GM18867 (cell line): Measurements from ENCODE around the gene U2AF1L4.
"Not testable (repeated sequence)": the region's sequence is repeated elsewhere in the genome, so short reads cannot be mapped to it uniquely, and the experiment has no call there.

ENCODE experiments used
- ATAC-seq: cut with Tn5 transposase; IDR thresholded peaks from one replicate; pipeline ENCODE4 v1.9.1; 2021; ENCODE audit warnings: mild to moderate bottlenecking, moderate library complexity; ENCODE audit not compliant: unreplicated experiment

Gene U2AF1L4

DNA sequence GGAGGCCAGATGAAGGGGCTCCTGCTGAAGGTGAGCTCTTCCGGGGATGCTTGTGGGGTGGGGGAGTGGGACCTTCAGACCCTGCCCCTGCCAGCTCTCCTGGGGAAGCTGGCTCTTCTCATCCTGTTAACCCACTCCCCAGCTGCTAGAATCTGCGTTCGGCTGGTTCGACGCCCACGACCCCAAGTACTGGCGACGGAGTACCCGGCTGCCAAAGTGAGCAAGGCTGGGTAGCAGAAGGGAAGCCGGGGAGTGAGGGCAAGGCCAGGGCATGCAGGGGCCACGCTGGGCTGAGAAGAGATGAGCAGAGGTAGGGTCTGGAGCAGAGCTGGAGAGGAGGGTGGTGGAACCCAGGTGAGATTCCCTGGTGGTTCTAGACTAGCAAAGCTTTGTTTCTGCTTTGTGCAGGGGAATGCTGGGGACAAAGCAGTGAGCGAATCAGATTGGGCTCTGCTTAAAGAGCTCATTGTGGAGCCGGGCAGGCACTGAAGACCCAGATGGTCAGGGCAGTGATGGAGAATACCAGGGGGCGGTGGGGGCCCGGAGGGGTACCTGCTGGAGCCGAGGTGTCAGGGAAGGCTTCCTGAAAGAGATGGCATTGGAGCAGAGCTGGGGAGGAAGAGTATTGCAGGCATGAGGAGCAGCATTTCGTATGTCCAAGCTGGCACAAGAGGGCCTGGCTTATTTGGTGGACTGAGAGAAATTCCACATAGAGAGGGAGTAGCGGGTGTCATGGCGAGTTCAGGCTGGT is 17.1 kb downstream of the U2AF1L4 start:
- ATAC-seq: no peak

DNA sequence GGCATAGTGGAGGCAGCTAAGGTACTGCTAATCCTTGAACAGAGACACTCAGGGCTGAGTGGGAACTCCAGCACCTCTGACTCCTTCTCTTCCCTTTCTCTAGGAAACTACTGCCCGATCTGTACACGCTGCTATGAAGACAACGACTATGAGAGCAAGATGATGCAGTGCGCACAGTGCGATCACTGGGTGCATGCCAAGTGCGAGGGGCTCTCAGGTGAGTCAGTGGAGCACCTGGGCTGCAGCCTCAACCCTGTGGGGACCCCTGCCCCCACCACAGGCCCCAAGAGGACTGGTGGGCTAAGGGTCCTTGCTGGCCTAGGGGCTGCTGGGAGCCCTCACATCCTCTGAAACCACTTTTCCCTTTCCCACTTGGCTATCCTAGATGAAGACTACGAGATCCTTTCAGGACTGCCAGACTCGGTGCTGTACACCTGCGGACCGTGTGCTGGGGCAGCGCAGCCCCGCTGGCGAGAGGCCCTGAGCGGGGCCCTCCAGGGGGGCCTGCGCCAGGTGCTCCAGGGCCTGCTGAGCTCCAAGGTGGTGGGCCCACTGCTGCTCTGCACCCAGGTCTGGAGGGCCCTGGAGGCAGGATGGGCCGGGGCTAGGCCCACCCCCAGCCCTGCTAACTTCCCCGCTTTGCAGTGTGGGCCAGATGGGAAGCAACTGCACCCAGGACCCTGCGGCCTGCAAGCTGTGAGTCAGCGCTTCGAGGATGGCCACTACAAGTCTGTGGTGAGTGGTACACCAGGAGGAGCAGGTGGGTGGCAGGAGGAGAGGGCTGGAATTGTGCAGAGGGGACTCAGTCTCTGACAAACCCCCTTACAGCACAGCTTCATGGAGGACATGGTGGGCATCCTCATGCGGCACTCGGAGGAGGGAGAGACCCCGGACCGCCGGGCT is 17.9 kb downstream of the U2AF1L4 start:
- no peak for ATAC-seq

DNA sequence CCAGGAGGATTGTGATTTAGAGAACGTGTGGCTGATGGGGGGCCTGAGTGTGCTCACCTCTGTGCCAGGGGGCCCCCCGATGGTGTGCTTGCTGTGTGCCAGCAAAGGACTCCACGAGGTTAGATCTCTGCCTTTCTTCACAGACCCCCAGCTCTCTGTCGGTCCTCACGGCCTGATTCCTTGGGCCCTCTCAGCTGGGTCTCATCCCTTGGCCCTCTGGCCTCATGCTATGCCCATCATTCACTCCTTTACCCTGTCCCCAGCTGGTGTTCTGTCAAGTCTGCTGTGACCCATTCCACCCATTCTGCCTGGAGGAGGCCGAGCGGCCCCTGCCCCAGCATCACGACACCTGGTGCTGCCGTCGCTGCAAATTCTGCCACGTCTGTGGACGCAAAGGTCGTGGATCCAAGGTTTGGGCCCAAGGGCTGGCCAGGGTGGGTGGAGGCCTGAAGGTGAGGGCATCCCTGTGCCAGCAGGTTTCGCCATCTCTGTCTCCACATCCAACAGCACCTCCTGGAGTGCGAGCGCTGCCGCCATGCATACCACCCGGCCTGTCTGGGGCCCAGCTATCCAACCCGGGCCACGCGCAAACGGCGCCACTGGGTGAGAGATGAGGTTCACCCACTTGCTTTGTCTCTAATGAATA is 19.9 kb downstream of the U2AF1L4 start:
- ATAC-seq: no peak

DNA sequence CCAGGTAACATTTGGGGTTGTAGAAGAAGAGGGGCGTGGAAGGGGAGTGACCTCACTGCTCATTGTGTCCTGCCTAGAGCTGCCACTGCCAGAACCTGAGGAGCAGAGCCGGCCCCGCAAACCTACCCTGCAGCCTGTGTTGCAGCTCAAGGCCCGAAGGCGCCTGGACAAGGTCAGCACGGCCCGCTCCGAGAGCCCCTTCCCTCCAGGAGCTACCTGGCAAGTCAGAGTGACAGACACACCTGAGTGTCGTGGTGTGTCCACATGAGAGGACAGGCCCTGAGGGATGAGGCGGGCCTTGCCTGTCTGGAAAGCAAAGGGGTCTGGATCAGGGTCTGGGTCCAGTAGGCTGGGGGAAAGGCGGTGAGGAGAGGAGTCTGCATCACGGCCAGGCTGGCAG is 20.7 kb downstream of the U2AF1L4 start:
- ATAC-seq: no peak

DNA sequence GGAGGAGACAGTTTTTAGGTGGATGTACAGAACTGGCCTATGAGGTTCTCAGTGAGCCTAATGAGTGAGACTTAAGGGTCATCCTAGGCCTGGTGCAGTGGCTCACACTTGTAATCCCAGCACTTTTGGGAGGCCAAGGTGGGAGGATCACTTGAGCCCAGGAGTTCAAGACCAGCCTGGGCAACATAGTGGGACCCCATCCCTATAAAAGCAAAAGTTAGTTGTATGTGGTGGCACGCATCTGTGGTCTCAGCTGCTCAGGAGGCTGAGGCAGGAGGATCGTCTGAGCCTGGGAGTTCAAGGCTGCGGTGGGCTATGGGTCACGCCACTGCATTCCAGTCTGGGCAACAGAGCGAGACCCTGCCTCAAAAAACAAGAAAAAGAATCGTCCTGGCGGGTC is 21.1 kb downstream of the U2AF1L4 start:
- ATAC-seq: not testable (repeated sequence)

DNA sequence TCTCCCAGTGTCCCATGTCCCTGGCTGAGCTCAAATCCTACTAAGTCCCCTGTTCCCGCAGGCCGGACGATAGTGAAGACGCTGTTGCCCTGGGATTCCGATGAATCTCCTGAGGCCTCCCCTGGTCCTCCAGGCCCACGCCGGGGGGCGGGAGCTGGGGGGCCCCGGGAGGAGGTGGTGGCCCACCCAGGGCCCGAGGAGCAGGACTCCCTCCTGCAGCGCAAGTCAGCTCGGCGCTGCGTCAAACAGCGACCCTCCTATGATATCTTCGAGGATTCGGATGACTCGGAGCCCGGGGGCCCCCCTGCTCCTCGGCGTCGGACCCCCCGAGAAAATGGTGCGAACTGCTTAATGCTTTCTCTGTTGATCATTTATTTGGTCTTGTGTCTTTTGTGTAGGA is 21.5 kb downstream of the U2AF1L4 start:
- ATAC-seq: no peak

DNA sequence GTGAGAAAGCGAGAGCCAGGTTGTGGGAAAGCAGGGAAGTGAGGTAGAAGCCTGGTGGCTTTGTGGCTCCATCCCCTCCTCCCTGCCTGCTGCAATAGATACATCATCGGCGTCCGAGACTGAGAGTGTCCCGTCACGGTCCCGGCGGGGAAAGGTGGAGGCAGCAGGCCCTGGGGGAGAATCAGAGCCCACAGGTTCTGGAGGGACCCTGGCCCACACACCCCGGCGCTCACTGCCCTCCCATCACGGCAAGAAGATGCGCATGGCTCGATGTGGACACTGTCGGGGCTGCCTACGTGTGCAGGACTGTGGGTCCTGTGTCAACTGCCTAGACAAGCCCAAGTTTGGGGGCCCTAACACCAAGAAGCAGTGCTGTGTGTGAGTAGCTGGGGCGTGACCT is 22.3 kb downstream of the U2AF1L4 start:
- ATAC-seq: no peak

DNA sequence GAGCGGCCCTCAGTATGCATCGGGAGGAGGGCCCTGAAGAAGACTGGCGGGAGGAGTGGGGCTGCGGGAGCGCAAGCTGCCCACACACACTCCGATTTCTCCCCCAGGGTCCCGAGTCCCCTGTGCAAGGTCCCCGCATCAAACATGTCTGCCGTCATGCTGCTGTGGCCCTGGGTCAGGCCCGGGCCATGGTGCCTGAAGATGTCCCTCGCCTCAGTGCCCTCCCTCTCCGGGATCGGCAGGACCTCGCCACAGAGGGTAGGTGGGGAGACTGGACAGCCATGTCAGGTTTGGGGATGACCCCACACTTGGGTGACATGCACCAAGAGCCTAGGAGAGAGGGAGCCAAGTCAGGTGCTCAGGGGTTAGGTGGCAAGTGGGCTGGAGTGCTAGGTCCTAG is 22.8 kb downstream of the U2AF1L4 start:
- no peak for ATAC-seq

DNA sequence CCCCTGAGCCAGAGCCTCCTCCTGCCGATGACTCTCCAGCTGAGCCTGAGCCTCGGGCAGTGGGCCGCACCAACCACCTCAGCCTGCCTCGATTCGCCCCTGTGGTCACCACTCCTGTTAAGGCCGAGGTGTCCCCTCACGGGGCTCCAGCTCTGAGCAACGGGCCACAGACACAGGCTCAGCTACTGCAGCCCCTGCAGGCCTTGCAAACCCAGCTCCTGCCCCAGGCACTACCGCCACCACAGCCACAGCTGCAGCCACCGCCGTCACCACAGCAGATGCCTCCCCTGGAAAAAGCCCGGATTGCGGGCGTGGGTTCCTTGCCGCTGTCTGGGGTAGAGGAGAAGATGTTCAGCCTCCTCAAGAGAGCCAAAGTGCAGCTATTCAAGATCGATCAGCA is 23.8 kb downstream of the U2AF1L4 start:
- no peak for ATAC-seq

DNA sequence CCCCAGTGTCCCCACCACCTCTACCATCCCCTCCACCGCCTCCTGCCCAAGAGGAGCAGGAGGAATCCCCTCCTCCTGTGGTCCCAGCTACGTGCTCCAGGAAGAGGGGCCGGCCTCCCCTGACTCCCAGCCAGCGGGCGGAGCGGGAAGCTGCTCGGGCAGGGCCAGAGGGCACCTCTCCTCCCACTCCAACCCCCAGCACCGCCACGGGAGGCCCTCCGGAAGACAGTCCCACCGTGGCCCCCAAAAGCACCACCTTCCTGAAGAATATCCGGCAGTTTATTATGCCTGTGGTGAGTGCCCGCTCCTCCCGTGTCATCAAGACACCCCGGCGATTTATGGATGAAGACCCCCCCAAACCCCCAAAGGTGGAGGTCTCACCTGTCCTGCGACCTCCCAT is 24.6 kb downstream of the U2AF1L4 start:
- ATAC-seq: no peak

DNA sequence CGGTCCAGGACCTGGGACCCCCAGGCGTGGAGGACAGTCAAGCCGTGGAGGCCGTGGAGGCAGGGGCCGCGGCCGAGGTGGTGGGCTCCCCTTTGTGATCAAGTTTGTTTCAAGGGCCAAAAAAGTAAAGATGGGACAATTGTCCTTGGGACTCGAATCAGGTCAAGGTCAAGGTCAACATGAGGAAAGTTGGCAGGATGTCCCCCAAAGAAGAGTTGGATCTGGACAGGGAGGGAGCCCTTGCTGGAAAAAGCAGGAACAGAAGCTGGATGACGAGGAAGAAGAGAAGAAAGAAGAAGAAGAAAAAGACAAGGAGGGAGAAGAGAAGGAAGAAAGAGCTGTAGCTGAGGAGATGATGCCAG is 25.1 kb downstream of the U2AF1L4 start:
- ATAC-seq: no peak

DNA sequence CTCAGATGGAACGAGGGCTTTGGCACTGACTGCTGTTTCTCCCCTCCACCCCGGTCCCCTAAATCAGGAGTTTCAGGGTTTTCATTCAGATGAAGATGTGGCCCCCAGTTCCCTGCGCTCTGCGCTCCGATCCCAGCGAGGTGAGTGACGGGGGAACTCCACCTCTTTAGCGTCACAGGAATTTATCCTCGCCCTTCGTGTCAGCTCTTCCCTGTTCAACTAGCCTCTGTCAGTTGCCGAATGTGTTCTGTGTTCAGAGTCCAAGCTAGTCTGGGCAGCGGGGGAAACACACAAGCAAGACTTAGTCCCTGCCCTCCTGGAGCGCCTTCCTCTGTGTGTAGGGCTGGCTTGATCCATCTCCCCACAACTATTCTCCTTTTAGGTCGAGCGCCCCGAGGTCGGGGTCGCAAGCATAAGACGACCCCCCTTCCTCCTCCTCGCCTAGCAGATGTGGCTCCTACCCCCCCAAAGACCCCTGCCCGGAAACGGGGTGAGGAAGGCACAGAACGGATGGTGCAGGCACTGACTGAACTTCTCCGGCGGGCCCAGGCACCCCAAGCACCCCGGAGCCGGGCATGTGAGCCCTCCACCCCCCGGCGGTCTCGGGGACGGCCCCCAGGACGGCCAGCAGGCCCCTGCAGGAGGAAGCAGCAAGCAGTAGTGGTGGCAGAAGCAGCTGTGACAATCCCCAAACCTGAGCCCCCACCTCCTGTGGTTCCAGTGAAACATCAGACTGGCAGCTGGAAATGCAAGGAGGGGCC is 25.6 kb downstream of the U2AF1L4 start:
- ATAC-seq: no peak

DNA sequence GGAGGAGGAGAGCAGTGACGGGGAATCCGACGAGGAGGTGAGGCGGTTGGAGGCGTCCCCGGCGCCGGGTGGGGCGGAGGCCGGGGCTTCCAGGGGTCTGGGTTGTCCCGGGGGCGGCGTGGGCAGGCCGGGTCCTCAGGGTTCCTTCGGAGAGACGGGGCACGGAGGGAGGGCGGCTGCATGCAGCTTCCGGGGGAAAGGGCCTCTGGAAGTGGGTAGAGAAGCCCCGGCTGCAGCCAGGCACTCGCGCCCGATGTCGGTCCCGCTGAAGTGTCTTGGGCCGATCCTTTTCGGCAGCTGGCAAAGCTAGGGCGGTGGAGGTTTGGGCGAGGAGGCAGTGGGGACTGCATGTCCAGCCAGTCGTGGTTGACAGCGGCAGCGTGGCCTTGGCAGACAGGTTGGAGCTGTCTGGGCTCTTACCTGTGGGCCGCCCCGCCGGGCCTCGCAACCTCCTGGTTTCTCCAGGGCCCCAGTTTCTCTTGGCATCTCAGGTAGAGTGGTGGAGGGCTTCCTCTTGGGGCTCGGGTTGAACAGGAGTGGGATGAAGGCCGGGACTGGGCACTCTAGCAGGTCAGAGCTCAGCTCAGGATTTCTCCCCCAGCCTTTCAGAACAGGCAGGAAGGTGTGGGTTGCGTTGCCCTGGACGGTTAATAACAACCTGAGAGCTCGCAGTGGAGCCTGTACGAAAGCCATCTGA is 26.7 kb downstream of the U2AF1L4 start:
- ATAC-seq: peak; percentile 9

DNA sequence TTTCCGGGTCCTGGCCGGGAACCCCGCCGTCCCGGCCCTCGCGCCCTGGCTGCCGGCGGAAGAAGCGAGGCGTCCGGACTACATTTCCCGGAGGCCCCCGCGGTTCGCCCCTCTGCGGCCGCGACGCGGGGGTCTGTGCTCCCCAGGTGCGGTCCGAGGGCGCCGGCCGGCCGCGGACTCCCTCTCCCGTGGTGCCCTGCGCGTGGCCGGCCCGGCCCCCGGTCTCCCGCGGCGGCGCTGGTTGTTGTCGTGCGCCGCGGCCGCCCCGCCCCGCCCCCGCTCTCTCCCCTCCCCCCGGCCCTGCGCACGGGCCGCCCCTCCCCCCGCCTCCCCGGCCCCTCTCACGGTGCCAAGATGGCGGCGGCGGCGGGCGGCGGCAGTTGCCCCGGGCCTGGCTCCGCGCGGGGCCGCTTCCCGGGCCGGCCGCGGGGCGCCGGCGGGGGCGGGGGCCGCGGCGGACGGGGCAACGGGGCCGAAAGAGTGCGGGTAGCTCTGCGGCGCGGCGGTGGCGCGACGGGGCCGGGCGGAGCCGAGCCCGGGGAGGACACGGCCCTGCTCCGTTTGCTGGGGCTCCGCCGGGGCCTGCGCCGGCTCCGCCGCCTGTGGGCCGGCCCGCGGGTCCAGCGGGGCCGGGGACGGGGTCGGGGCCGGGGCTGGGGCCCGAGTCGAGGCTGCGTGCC is 27.4 kb downstream of the U2AF1L4 start, which contains the start of gene KMT2B:
TSS of gene KMT2B (plus strand) at position 339 of the 680 bp plus-strand sequence. CDS start at position 355, 16 bp downstream.
- ATAC-seq: no peak

DNA sequence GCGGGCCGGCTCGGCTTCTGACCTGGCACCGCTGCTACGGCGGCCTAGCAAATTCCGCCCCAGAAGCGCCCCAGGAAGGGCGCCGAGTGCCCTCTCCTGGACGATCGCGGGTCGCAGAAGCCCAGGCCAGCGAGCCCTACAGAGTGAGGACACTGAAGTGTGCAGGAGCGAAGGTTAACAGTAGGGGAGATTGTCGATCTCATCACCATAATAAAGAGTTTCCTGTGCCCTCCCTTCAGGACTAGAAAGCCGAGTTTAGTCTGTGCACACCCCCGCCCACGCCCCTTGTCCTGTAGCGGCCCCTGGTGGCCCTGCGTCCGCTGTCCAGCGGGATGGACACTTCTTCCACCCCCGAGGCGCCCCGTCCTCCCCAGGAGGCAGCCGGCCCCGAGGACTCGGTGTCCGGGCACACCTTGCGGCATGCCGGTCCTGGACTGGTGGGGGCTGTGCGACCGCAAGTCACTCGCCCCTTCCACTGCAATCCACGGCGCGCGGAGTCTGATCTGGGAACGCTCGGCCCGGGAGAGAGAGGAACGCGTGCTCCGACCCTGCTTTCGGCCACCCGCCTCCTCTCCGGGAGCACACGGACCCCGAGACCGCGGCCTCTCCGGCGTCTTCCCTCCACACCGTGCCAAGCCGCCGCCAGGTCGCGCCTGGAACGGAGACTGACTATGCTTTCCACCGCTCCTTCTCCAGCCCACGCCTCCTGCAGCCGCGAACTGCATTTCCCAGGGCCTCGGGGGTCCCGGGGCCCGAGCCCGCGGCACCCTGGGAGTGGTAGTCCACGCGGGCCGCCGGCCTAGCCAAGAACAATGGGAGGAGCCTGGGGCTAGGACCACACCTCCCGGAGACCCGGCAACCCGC is 28.2 kb downstream of the U2AF1L4 start:
- ATAC-seq: peak; percentile 64

DNA sequence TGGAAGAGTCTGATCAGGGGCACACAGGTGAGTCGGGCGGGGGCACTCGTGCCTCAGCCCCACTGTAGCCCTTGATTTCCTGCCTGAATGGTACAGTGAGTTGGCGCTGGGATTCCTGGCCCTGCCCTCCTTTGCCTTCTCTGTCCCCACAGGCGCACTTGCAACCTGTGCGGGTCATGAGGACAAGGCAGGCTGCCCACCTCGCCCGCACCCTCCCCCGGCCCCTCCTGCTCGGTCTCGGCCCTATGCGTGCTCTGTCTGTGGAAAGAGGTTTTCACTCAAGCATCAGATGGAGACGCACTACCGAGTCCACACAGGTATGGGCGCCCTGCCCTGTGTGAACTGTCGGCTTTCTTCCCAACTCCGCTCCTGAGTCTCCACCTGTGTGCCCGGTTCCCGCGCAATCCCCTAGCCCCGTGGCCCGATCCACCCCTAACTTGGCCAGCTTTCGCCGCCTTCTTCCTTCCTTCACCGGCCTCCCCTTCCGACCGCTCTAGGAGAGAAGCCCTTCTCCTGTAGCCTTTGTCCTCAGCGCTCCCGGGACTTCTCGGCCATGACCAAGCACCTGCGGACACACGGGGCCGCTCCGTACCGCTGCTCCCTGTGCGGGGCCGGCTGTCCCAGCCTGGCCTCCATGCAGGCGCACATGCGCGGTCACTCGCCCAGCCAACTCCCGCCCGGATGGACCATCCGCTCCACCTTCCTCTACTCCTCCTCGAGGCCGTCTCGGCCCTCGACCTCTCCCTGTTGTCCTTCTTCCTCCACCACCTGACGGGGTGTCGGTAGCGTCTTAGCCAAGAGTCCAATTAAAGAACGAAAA is 29.0 kb downstream of the U2AF1L4 start:
- ATAC-seq: peak; percentile 6

DNA sequence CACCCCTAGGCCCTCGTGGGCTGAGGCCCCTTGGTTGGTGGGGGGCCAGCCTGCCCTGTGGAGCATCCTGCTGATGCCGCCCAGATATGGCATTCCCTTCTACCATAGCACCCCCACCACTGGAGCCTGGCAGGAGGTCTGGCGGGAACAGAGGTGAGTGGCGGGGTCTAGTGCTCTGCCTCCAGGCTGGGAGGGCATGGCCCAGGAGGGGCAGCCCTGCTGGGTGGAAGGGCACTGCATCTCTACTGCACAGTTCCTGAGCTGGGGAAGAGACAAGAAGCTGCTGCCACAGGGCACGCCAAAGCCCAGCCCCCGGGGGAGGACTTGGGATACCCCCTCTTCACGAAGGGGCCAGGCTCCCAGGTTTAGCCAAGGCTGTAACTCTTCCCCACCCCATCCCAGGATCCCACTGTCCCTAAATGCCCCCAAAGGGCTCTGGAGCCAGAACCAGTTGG is 29.8 kb downstream of the U2AF1L4 start:
- no peak for ATAC-seq
